NT2/D1 (cell line): ENCODE results near the gene HNRNPR.

Experiments
- SUZ12 ChIP-seq: IDR thresholded peaks from 2 replicates; pipeline ENCODE4 v1.6.1; 2011; ENCODE audit not compliant: insufficient read length, insufficient read depth; ENCODE audit errors: extremely low read depth
- YY1 ChIP-seq: IDR thresholded peaks from 2 replicates; pipeline ENCODE4 v1.6.1; 2011; ENCODE audit not compliant: insufficient read length, insufficient read depth
- ZNF274 ChIP-seq: IDR thresholded peaks from 2 replicates; pipeline ENCODE4 v1.6.1; 2011; ENCODE audit warnings: mild to moderate bottlenecking, low read depth, low read length

DNA sequence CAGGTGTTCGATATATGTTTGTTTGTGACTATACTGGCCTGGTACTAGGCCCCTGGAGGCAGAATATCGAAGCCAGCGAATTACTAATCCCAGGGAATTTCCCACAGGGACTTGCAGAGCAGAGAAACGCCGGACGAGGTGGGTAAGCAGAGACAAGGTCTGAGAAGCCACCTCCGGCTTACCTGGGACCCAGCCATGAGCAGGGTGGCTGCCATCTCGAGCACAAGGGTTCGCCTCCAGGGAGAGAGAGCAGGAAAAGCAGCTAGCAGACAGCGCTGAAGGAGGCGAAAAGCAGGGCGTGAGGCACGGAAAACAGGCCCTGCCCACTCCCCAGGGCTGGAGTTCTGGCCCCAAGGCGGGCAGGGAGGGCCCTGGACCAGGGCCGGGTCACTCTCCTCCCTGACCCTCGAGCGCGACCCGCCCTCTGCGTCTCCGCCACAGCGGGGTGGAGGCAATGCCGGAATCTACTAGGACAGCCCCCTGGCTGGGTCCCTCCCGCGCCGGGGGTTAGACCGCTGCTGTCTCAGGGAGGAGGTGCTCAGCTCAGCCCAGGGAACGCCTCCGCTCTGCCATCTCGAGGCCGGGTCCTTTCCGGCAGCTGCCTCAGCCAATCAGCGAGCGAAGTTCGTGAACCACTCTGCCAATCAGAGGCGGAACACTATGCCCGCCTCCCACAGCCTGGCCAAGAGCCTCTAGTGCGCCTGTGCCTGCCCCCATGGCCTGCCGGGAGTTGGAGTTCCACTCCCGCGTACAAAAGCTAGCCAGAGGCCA, 23.9 kb upstream of the HNRNPR start:
- TF ChIP-seq ZNF274 (no peak), YY1 (no peak), SUZ12 (no peak)
